GM12875 (cell line): ENCODE measurements around the gene PLEKHA6.

Source experiments
- H3K4me3 ChIP-seq: one replicate; pipeline ENCODE4 v1.5.1; 2011; ENCODE audit warnings: low read depth, low read length, control low read depth
- CTCF ChIP-seq: IDR thresholded peaks from 2 replicates; pipeline ENCODE4 v1.5.1; 2011; ENCODE audit warnings: low read depth, mild to moderate bottlenecking, control low read depth, inconsistent platforms, low read length, moderate library complexity, borderline replicate concordance; ENCODE audit not compliant: insufficient read depth

Gene PLEKHA6

DNA sequence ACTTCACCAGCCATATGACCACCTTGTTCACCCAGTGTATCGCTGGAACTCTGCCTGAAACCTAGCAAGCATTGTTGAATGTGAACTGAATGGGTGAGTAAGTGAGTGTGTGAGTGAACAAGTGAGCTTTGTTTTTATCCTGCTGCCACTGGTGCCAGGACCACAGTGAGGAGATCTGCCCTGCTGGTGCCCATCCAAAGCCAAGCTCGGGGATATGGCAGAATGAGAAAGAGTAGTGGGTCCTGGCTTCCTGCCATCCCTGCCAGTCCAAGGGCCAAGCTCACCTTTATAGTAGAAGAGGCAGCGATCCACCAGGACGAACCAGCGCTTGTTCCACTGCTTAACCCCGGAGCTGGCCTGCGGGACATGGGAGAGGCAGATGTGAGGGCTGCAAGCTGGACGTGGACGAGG, 92.5 kb downstream of the PLEKHA6 start:
- H3K4me3 ChIP-seq: no peak overlapping the region
- no peak for TF ChIP-seq CTCF

DNA sequence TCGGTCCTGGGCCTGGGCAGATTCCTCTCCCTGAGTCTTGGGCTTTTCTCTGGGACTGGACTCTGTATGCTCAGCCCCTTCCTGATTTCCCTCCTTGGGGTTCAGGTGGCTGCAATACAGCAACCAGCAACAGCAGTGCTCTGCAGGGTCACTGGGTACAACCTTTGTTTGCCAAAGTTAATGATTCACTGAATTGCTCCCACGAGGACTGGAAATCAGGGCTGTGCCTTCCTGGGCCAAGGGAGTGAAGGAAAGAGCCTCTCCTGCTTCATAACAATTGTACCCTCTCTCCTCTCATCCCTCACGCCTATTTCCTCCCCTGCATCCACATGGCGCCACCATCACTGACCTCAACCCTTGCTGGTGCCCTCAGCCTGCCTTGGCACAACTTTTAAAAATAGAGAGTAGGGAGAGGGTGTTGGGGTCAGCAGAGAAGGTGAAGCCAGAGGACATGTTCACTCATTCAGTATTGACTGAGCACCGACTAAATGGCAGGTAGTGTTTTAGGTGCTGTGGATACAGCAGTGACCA, 93.2 kb downstream of the PLEKHA6 start:
- no peak for TF ChIP-seq CTCF
- no peak overlapping the region for H3K4me3 ChIP-seq

DNA sequence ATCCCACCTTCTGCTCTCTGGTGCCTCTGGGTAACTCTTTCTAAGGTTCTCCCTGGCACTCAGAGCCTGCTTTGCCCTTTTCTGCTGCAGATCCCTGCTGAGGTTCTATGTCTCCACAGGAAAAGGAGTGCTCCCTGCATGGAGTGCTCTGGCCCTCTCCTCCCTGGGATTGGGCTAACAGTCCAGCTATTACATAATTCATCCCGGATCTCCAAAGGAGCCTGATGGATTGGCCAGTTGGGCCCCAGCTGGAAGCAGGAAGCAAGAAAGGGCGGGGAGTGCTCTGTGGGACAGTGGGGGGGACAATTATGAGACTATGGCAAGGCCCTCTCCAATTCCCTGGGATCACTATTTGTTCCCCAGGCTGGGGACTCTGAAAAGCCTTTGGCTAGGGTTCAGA, 94.1 kb downstream of the PLEKHA6 start:
- no peak overlapping the region for H3K4me3 ChIP-seq

GRCh38 chr1:204264805-204265204, 94.9 kb downstream of the PLEKHA6 start:
- H3K4me3 ChIP-seq: no peak overlapping the region
- no peak for TF ChIP-seq CTCF

More for the DNA sequence above, 94.1 kb downstream of the PLEKHA6 start:
- TF ChIP-seq CTCF: no peak

GRCh38 chr1:204263254-204263910, 96.3 kb downstream of the PLEKHA6 start:
- TF ChIP-seq CTCF: no peak
- no peak overlapping the region for H3K4me3 ChIP-seq

- no peak overlapping the region for H3K4me3 ChIP-seq
- no peak for TF ChIP-seq CTCF
These were observed 97.0 kb downstream of the PLEKHA6 start for GRCh38 chr1:204262506-204263253.
